Measurements from ENCODE around the gene NRXN2.

DNA sequence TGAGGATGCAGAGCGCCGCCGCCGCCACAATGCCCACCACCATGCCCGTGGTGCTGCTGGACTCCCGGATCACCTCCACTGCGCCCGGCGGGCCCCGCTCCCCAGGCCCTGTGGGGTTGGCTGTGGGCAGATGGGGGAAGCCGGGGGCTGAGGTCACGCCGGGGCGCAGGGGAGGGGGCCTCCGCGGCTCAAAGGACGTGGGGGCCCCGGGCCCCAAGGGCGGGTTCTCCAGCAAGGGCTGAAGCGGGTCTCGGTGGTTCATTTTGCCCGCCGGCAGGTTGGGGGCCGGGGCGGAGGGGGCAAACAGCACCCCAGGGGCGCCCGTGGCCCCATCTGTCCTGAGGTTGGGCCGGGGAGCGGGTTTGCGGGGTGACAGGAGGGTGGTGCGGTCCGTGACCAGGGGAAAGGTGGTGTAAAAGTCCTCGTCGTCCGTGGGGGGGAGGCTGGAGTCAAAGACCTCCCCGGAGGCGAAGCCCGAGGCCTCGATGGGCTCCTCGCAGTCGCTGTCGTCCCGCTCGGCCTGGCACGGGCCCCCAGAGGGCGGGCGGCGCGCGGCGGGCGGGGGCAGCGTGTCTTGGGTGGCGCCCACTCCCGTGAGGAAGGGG is 115.5 kb downstream of the NRXN2 start:
- TF ChIP-seq TEAD4 (IDR thresholded peaks at IDR 0.05) = no peak
- TF ChIP-seq CEBPB (IDR thresholded peaks at IDR 0.05) = no peak
- TF ChIP-seq EP300 (IDR thresholded peaks at IDR 0.05; ENCODE audit: borderline replicate concordance) = no peak
- TF ChIP-seq, protein P1, sequence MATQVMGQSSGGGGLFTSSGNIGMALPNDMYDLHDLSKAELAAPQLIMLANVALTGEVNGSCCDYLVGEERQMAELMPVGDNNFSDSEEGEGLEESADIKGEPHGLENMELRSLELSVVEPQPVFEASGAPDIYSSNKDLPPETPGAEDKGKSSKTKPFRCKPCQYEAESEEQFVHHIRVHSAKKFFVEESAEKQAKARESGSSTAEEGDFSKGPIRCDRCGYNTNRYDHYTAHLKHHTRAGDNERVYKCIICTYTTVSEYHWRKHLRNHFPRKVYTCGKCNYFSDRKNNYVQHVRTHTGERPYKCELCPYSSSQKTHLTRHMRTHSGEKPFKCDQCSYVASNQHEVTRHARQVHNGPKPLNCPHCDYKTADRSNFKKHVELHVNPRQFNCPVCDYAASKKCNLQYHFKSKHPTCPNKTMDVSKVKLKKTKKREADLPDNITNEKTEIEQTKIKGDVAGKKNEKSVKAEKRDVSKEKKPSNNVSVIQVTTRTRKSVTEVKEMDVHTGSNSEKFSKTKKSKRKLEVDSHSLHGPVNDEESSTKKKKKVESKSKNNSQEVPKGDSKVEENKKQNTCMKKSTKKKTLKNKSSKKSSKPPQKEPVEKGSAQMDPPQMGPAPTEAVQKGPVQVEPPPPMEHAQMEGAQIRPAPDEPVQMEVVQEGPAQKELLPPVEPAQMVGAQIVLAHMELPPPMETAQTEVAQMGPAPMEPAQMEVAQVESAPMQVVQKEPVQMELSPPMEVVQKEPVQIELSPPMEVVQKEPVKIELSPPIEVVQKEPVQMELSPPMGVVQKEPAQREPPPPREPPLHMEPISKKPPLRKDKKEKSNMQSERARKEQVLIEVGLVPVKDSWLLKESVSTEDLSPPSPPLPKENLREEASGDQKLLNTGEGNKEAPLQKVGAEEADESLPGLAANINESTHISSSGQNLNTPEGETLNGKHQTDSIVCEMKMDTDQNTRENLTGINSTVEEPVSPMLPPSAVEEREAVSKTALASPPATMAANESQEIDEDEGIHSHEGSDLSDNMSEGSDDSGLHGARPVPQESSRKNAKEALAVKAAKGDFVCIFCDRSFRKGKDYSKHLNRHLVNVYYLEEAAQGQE (IDR thresholded peaks at IDR 0.05; ENCODE audit: low read depth) = no peak
- TF ChIP-seq NFIC (IDR thresholded peaks at IDR 0.05) = no peak
- TF ChIP-seq RAD21 (IDR thresholded peaks at IDR 0.05; ENCODE audit: low read depth) = no peak
- TF ChIP-seq, protein P2, sequence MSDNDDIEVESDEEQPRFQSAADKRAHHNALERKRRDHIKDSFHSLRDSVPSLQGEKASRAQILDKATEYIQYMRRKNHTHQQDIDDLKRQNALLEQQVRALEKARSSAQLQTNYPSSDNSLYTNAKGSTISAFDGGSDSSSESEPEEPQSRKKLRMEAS (IDR thresholded peaks at IDR 0.05) = no peak
- no peak for TF ChIP-seq FOXM1 (IDR thresholded peaks at IDR 0.05; ENCODE audit: borderline replicate concordance, low read depth)
- TF ChIP-seq CREB1 (IDR thresholded peaks at IDR 0.05; ENCODE audit: low read depth) = no peak
- no peak for TF ChIP-seq ZBTB7A (IDR thresholded peaks at IDR 0.05; ENCODE audit: low read depth)
- no peak for TF ChIP-seq TAF1 (IDR thresholded peaks at IDR 0.05; ENCODE audit: low read depth)
- TF ChIP-seq TCF12 (IDR thresholded peaks at IDR 0.05; ENCODE audit: low read depth) = no peak
- TF ChIP-seq, protein P3, sequence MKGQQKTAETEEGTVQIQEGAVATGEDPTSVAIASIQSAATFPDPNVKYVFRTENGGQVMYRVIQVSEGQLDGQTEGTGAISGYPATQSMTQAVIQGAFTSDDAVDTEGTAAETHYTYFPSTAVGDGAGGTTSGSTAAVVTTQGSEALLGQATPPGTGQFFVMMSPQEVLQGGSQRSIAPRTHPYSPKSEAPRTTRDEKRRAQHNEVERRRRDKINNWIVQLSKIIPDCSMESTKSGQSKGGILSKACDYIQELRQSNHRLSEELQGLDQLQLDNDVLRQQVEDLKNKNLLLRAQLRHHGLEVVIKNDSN (IDR thresholded peaks at IDR 0.05) = no peak
- TF ChIP-seq YY1 (IDR thresholded peaks at IDR 0.05; ENCODE audit: low read depth) = no peak

Data from Ishikawa (cell line).